Endodermal cell (in vitro differentiated cells): ENCODE results near the gene CIB4. TPM values are rescaled to one million over a fixed set of nuclear protein-coding genes. Genes with fewer than 3 reads are reported as not detected.

Source experiments
- DNase-seq: peaks from one replicate; pipeline ENCODE4 v3.0.0-alpha.2; 2017
- H3K27ac ChIP-seq: 2 replicates; pipeline ENCODE4 v1.5.1; 2013; ENCODE audit warnings: mild to moderate bottlenecking, low read depth, low read length, moderate library complexity
- H3K27me3 ChIP-seq: 2 replicates; pipeline ENCODE4 v1.6.1; 2013; ENCODE audit warnings: mild to moderate bottlenecking, low read length, moderate library complexity; ENCODE audit not compliant: insufficient read depth, control insufficient read depth, poor library complexity, severe bottlenecking
- H3K36me3 ChIP-seq: 2 replicates; pipeline ENCODE4 v1.7.0; 2013; ENCODE audit warnings: mild to moderate bottlenecking, low read length, moderate library complexity; ENCODE audit not compliant: control insufficient read depth, insufficient read depth
- H3K4me1 ChIP-seq: one replicate; pipeline ENCODE4 v1.7.0; 2013; ENCODE audit warnings: low read length; ENCODE audit not compliant: control insufficient read depth, insufficient read depth
- H3K4me3 ChIP-seq: 2 replicates; pipeline ENCODE4 v1.5.1; 2013; ENCODE audit warnings: mild to moderate bottlenecking, low read length, moderate library complexity
- H3K9ac ChIP-seq: 2 replicates; pipeline ENCODE4 v1.6.1; 2013; ENCODE audit warnings: mild to moderate bottlenecking, low read length, moderate library complexity; ENCODE audit not compliant: poor library complexity, severe bottlenecking; ENCODE audit errors: extremely low read depth
- H3K9me3 ChIP-seq: 2 replicates; pipeline ENCODE4 v1.6.1; 2013; ENCODE audit warnings: mild to moderate bottlenecking, low read length, moderate library complexity; ENCODE audit not compliant: control insufficient read depth
- H3K27ac Mint-ChIP-seq: 2 replicates; pipeline ENCODE4 v1.8.0; 2020; ENCODE audit warnings: mixed read lengths
- H3K27me3 Mint-ChIP-seq: 2 replicates; pipeline ENCODE4 v1.8.0; 2021; ENCODE audit warnings: mild to moderate bottlenecking, mixed read lengths; ENCODE audit not compliant: insufficient read depth
- H3K36me3 Mint-ChIP-seq: 2 replicates; pipeline ENCODE4 v1.8.0; 2020; ENCODE audit warnings: low read depth, mixed read lengths
- H3K4me1 Mint-ChIP-seq: 2 replicates; pipeline ENCODE4 v1.8.0; 2020; ENCODE audit warnings: mixed read lengths
- H3K4me3 Mint-ChIP-seq: 2 replicates; pipeline ENCODE4 v1.8.0; 2020; ENCODE audit warnings: mild to moderate bottlenecking, moderate library complexity, mixed read lengths
- H3K9me3 Mint-ChIP-seq: 2 replicates; pipeline ENCODE4 v1.8.0; 2020; ENCODE audit warnings: mild to moderate bottlenecking, mixed read lengths
- WGBS, 2 experiments: methylation state at CpG; one replicate each; pipeline versions ENCODE4 v1.1.5 to v1.1.7; 2013; ENCODE audit warnings: missing lambda C conversion rate in 2 of 2, mixed read lengths in 1 of 2; ENCODE audit not compliant: insufficient coverage in 1 of 2, insufficient read length in 1 of 2; 5-methylcytosine and 5-hydroxymethylcytosine counted together
- total RNA-seq, 2 donors: library from RNA; stranded (reverse); fragmentation: NEBNext Ultra II Directional in 1 of 2; extraction: Animal tissue kit (Norgen Biotek cat#: 25700) in 1 of 2; gene quantifications; 2 replicates in 1 of 2; 3 replicates in 1 of 2; pipeline ENCODE4 v1.2.1, GENCODE V29; 2021
- TF ChIP-seq, protein P1 (sequence below): fragments of 200-600 bp; sonication (generic); conservative IDR thresholded peaks from 2 replicates; pipeline ENCODE4 v1.5.0; 2021; ENCODE audit warnings: antibody characterized with exemption, mild to moderate bottlenecking

The CIB4 gene
- total RNA-seq, 2 donors from 2014 or later: not detected

- H3K27me3 ChIP-seq: peaks cover 14% of the 10 kb centered on the region
- WGBS, 2 experiments: 92 to 97% methylated on average over 4 to 5 of the region's 5 CpGs
These were observed 58.3 kb downstream of the CIB4 start for GRCh38 chr2:26582890-26583289.

DNA sequence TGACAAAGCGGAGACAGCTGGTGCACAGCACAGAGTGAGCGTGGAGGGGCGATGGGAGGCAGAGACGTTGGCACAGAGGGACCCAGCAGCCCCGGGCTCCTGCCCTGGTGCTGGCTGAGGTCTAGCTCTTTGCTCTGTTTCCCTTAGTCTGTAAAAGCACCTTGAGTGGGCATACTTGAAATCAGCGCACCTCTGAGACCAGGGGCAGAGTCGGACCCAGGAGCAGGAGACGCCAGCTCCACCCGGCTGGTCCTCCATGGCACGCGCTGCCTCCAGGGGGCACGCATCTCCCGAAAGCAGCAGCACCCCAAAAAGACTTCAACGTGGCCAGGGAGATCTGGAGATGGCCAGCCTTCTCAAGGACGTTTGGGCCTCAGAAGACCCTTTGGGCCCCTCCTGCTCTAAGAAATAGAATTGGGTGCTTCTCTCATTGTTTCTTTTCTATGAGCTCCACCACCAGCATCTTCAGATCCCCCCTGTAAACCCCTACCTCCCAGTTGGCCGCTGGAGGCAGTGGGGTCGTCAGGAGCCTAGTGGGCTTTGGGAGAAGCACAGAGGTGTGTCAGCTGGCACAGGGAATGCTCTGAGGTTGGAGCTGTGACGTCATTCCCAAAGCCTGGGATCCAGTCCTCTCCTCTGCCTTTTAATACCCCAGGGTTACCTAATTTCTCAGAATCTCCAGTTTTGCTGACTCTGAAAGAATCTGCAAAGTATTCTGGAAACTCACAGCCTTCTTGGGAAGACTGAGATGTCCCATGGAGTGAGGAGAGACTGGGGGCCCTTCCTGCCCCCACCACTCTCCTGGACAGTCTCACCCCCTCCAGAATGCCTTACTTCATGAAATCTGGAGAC, 58.9 kb downstream of the CIB4 start:
- peaks cover 15% of the 10 kb centered on the region for H3K27me3 ChIP-seq
- no peaks in the 10 kb centered on the region for H3K36me3 Mint-ChIP-seq
- no peak overlapping the region for H3K9ac ChIP-seq
- no peak overlapping the region for H3K27ac Mint-ChIP-seq
- TF ChIP-seq, protein P1, sequence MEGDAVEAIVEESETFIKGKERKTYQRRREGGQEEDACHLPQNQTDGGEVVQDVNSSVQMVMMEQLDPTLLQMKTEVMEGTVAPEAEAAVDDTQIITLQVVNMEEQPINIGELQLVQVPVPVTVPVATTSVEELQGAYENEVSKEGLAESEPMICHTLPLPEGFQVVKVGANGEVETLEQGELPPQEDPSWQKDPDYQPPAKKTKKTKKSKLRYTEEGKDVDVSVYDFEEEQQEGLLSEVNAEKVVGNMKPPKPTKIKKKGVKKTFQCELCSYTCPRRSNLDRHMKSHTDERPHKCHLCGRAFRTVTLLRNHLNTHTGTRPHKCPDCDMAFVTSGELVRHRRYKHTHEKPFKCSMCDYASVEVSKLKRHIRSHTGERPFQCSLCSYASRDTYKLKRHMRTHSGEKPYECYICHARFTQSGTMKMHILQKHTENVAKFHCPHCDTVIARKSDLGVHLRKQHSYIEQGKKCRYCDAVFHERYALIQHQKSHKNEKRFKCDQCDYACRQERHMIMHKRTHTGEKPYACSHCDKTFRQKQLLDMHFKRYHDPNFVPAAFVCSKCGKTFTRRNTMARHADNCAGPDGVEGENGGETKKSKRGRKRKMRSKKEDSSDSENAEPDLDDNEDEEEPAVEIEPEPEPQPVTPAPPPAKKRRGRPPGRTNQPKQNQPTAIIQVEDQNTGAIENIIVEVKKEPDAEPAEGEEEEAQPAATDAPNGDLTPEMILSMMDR: peak; percentile 21
- WGBS, 2 experiments: 93% methylated on average over 14 to 18 of the region's 18 CpGs
- no peaks in the 10 kb centered on the region for H3K4me1 ChIP-seq
- no peaks in the 10 kb centered on the region for H3K36me3 ChIP-seq
- no peaks in the 10 kb centered on the region for H3K9me3 Mint-ChIP-seq
- no peak overlapping the region for H3K27ac ChIP-seq
- peaks cover 3% of the 10 kb centered on the region for H3K4me1 Mint-ChIP-seq
- no peak overlapping the region for H3K4me3 Mint-ChIP-seq
- DNase-seq: peak; percentile 32
- H3K27me3 Mint-ChIP-seq: peaks cover 23% of the 10 kb centered on the region
- no peaks in the 10 kb centered on the region for H3K9me3 ChIP-seq
- no peak overlapping the region for H3K4me3 ChIP-seq

More at GRCh38 chr2:26582890-26583289, 58.3 kb downstream of the CIB4 start:
- peaks cover 22% of the 10 kb centered on the region for H3K27me3 Mint-ChIP-seq
- H3K27ac ChIP-seq: no peak overlapping the region
- H3K4me3 ChIP-seq: no peak overlapping the region
- H3K9me3 ChIP-seq: no peaks in the 10 kb centered on the region
- H3K36me3 Mint-ChIP-seq: no peaks in the 10 kb centered on the region
- DNase-seq: peak; percentile 32
- peaks cover 3% of the 10 kb centered on the region for H3K4me1 Mint-ChIP-seq
- H3K27ac Mint-ChIP-seq: no peak overlapping the region
- no peaks in the 10 kb centered on the region for H3K4me1 ChIP-seq
- H3K9ac ChIP-seq: no peak overlapping the region
- no peaks in the 10 kb centered on the region for H3K9me3 Mint-ChIP-seq
- H3K4me3 Mint-ChIP-seq: no peak overlapping the region
- H3K36me3 ChIP-seq: no peaks in the 10 kb centered on the region
- TF ChIP-seq, protein P1: no peak

DNA sequence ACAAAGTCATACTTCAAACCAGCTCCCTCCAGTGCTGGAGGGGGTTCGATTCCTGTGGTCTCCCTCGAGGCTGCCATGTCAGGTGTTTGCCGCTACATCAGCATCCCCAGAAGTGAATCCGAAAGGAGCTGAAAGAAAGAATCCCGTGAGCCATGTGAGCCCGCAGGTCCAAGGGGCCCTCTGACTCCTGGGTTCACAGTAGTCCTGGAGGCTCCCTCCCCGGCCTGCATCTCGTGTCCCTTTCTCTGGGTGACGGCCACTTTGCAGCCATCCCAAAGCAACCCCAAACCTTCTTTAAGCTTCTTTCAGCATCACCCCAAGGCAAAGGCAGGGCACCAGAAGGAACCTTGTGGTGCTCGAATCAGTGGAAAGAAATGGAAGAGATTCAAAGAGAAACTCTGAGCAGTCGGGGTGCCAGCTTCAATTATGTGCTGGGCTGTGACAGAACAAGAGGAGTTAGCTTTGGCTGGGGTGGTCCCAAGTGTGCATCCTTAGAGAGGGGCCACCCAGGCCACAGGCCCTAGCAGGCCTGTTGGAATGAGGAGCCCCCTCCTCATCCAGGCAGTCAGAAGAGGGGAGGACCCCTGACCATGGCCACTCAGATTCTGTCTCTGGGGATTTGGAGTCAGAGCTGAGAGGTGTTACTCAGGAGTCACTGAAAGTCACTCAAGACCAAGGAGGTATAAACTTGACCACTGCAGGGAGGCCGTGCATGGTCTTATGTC, 59.7 kb downstream of the CIB4 start:
- H3K36me3 Mint-ChIP-seq: no peaks in the 10 kb centered on the region
- no peak overlapping the region for H3K27ac Mint-ChIP-seq

More for the DNA sequence above, 59.7 kb downstream of the CIB4 start:
- no peak overlapping the region for H3K9ac ChIP-seq
- peaks cover 26% of the 10 kb centered on the region for H3K27me3 Mint-ChIP-seq
- H3K4me3 Mint-ChIP-seq: no peak overlapping the region
- H3K4me1 Mint-ChIP-seq: peaks cover 3% of the 10 kb centered on the region
- TF ChIP-seq, protein P1: no peak
- H3K27ac ChIP-seq: no peak overlapping the region
- H3K9me3 Mint-ChIP-seq: no peaks in the 10 kb centered on the region
- H3K4me3 ChIP-seq: no peak overlapping the region
- no peaks in the 10 kb centered on the region for H3K9me3 ChIP-seq
- peak; percentile 35 for DNase-seq
- 90 to 99% methylated on average over 7 to 12 of the region's 12 CpGs for WGBS, 2 experiments
- peaks cover 20% of the 10 kb centered on the region for H3K27me3 ChIP-seq
- no peaks in the 10 kb centered on the region for H3K4me1 ChIP-seq
- no peaks in the 10 kb centered on the region for H3K36me3 ChIP-seq
